GM12873 (cell line): Measurements from ENCODE around the gene PAK5.

ENCODE experiments used
- TF ChIP-seq, protein P1 (sequence below): IDR thresholded peaks from 2 replicates; pipeline ENCODE4 v1.5.1; 2012; ENCODE audit warnings: low read depth, mild to moderate bottlenecking, moderate library complexity, low read length, control low read depth; ENCODE audit not compliant: insufficient read depth; ENCODE audit errors: missing control alignments

PAK5 gene

DNA sequence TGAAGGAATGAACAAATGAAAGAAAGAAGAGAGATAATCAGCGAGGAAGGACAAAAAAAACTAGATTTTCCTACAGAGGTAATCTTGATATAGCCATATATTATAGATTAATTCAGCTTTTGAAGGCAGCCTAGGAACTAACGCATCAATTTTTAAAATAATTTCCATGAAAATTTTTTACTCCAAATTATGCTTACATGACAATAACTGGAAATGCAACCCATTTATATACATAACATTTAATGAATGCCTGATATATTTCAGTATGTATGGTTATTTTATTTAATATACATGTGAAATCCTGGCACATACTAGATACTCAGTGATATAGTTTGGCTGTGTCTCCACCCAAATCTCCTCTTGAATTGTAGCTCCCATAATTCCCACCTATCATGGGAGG is 166.8 kb downstream of the PAK5 start:
- TF ChIP-seq, protein P1, sequence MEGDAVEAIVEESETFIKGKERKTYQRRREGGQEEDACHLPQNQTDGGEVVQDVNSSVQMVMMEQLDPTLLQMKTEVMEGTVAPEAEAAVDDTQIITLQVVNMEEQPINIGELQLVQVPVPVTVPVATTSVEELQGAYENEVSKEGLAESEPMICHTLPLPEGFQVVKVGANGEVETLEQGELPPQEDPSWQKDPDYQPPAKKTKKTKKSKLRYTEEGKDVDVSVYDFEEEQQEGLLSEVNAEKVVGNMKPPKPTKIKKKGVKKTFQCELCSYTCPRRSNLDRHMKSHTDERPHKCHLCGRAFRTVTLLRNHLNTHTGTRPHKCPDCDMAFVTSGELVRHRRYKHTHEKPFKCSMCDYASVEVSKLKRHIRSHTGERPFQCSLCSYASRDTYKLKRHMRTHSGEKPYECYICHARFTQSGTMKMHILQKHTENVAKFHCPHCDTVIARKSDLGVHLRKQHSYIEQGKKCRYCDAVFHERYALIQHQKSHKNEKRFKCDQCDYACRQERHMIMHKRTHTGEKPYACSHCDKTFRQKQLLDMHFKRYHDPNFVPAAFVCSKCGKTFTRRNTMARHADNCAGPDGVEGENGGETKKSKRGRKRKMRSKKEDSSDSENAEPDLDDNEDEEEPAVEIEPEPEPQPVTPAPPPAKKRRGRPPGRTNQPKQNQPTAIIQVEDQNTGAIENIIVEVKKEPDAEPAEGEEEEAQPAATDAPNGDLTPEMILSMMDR: no peak

- TF ChIP-seq, protein P1: no peak
Measured at GRCh38 chr20:9668381-9668780, 170.5 kb downstream of the PAK5 start.

DNA sequence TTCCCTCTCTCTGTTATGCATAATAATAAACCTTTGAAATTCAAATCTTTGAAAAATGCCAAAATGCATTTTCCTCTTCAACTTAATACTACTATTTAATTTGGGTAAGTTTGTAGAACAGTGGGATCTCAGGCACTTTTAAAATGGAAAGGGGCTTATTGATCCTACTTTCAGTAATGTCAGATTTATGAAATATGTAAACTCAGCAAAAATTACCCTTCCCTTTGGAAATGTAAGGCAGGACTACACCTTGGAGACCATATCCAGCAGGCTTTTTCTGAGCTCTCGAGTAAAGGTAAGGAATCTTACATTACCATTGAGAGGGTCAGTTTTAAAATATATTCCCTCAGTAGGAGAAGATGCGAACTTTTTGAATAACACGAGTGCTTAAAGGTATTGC is 175.5 kb downstream of the PAK5 start:
- TF ChIP-seq, protein P1: no peak

DNA sequence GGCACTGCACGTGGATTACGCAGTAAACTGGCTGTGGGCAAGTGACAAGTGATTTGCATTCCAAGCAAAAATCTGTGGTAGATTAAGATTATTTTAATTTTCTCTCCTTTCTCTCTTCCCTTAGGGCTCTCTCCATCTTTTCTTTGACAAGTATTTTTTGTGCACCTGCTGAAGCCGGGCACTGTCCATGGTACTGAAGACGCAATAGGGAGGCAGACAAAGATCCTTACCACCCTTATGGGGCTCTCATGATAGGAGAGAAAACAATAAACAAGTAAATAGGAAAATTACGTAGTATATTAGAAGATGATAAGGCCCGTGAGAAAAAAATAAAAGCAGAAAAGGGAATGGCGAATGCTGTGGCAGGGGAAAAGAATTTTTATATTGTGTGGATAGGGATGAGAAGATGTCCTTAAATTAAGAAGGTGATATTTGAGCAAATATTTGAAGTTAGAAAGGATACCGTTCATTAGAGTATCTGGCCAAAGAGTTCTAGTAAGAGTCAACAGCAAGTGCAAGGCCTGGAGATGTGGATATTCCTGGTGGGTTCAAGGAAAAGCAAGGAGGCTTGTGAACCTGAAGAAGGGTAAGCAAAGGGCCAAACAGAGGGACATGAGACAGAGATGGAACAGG is 178.5 kb downstream of the PAK5 start:
- TF ChIP-seq, protein P1: no peak

GRCh38 chr20:9647741-9648140 is 191.1 kb downstream of the PAK5 start:
- TF ChIP-seq, protein P1: no peak

- TF ChIP-seq, protein P1: no peak
Measured at GRCh38 chr20:9646375-9646774, 192.5 kb downstream of the PAK5 start.

- TF ChIP-seq, protein P1: no peak
Measured at GRCh38 chr20:9642882-9643281, 196.0 kb downstream of the PAK5 start.
